ENCODE data around the gene EIF3L. TPM values are rescaled to one million over a fixed set of nuclear protein-coding genes. Genes with fewer than 3 reads are reported as not detected.

Gene EIF3L
- total RNA-seq, 3 donors from 2014 or later (not counting 1 experiment from before 2014, with no cell fraction given): 276 to 295 (median 291) TPM

DNA sequence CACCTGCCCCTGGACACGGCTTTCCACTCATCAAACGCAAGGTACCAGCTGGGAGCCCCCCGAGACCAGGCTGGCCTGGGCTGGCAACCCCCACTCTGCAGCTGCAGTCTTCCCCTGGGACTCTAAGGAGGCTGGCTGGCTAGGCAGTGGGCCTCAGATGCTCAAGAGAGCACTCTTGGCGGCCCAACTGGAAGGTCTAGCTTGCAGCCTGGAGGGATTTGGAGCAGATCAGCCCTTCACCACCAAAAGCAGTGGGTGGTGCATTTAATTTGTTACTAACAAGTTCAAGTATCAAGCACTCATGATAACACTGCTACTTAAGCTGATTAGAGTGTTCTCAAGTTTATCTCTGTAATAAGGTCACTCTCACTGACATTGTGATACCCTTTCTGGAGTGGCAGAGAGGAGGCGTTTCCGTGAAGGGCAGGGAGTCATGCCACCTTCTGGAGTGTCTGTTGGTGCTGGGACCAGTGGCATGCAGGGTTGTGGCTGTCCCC, 82.7 kb downstream of the EIF3L start:
- DNase-seq (no peak), ATAC-seq (no peak)
- H3K27ac ChIP-seq (ENCODE audit: low read length): no peak overlapping the region
- peaks cover 10% of the 10 kb centered on the region for H3K4me1 ChIP-seq (ENCODE audit: control insufficient read depth, insufficient read depth, low read length)
- H3K9me3 Mint-ChIP-seq: no peaks in the 10 kb centered on the region
- H3K9me3 ChIP-seq (ENCODE audit: control insufficient read depth, insufficient read depth, low read length): no peaks in the 10 kb centered on the region
- TF ChIP-seq, protein P1, sequence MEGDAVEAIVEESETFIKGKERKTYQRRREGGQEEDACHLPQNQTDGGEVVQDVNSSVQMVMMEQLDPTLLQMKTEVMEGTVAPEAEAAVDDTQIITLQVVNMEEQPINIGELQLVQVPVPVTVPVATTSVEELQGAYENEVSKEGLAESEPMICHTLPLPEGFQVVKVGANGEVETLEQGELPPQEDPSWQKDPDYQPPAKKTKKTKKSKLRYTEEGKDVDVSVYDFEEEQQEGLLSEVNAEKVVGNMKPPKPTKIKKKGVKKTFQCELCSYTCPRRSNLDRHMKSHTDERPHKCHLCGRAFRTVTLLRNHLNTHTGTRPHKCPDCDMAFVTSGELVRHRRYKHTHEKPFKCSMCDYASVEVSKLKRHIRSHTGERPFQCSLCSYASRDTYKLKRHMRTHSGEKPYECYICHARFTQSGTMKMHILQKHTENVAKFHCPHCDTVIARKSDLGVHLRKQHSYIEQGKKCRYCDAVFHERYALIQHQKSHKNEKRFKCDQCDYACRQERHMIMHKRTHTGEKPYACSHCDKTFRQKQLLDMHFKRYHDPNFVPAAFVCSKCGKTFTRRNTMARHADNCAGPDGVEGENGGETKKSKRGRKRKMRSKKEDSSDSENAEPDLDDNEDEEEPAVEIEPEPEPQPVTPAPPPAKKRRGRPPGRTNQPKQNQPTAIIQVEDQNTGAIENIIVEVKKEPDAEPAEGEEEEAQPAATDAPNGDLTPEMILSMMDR (IDR thresholded peaks at IDR 0.05): no peak
- no peaks in the 10 kb centered on the region for H3K27me3 ChIP-seq (ENCODE audit: control insufficient read depth, insufficient read depth, low read length)
- peaks cover 25% of the 10 kb centered on the region for H3K36me3 ChIP-seq (ENCODE audit: control insufficient read depth, insufficient read depth, low read length)
- H3K27ac Mint-ChIP-seq: no peak overlapping the region
- H3K36me3 Mint-ChIP-seq: no peaks in the 10 kb centered on the region
- no peaks in the 10 kb centered on the region for H3K27me3 Mint-ChIP-seq (ENCODE audit: low read depth in 2 of 2)
- WGBS (ENCODE audit: insufficient coverage): 87% methylated on average over 6 of the region's 6 CpGs
- no peak overlapping the region for H3K4me3 ChIP-seq (ENCODE audit: low read length)
- H3K4me3 Mint-ChIP-seq: no peak overlapping the region
- peaks cover 8 to 17% of the 10 kb centered on the region in 2 donors for H3K4me1 Mint-ChIP-seq
- intact Hi-C loops (cut with micrococcal nuclease): no loop called here

DNA sequence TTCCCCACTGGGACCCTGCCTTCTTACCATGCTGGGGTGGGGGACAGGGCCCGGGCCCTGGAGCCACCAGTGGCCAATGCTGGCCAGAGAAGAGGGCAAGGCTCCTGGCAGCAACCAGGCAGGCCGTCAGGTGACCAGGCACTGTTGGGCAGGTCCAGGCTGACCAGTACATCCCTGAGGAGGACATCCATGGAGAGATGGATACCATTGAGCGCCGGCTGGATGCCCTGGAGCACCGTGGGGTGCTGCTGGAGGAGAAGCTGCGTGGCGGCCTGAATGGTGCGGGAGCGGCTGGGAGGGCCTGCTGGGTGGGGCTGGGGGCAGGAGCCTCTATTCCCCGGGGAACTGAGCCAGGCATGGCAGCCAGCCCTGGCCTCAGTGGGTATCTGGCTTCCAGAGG, 83.2 kb downstream of the EIF3L start:
- ATAC-seq: no peak
- peaks cover 8 to 17% of the 10 kb centered on the region in 2 donors for H3K4me1 Mint-ChIP-seq
- DNase-seq: no peak
- H3K9me3 ChIP-seq (ENCODE audit: control insufficient read depth, insufficient read depth, low read length): no peaks in the 10 kb centered on the region
- WGBS (ENCODE audit: insufficient coverage): 93% methylated on average over 10 of the region's 10 CpGs
- H3K27me3 ChIP-seq (ENCODE audit: control insufficient read depth, insufficient read depth, low read length): no peaks in the 10 kb centered on the region
- H3K36me3 Mint-ChIP-seq: no peaks in the 10 kb centered on the region
- H3K27ac Mint-ChIP-seq: no peak overlapping the region
- H3K36me3 ChIP-seq (ENCODE audit: control insufficient read depth, insufficient read depth, low read length): peaks cover 23% of the 10 kb centered on the region
- H3K27ac ChIP-seq (ENCODE audit: low read length): no peak overlapping the region
- peaks cover 10% of the 10 kb centered on the region for H3K4me1 ChIP-seq (ENCODE audit: control insufficient read depth, insufficient read depth, low read length)
- no peaks in the 10 kb centered on the region for H3K9me3 Mint-ChIP-seq
- TF ChIP-seq, protein P1 (IDR thresholded peaks at IDR 0.05): no peak
- H3K27me3 Mint-ChIP-seq (ENCODE audit: low read depth in 2 of 2): no peaks in the 10 kb centered on the region
- H3K4me3 ChIP-seq (ENCODE audit: low read length): no peak overlapping the region
- no peak overlapping the region for H3K4me3 Mint-ChIP-seq
- intact Hi-C loops (cut with micrococcal nuclease): no loop called here

DNA sequence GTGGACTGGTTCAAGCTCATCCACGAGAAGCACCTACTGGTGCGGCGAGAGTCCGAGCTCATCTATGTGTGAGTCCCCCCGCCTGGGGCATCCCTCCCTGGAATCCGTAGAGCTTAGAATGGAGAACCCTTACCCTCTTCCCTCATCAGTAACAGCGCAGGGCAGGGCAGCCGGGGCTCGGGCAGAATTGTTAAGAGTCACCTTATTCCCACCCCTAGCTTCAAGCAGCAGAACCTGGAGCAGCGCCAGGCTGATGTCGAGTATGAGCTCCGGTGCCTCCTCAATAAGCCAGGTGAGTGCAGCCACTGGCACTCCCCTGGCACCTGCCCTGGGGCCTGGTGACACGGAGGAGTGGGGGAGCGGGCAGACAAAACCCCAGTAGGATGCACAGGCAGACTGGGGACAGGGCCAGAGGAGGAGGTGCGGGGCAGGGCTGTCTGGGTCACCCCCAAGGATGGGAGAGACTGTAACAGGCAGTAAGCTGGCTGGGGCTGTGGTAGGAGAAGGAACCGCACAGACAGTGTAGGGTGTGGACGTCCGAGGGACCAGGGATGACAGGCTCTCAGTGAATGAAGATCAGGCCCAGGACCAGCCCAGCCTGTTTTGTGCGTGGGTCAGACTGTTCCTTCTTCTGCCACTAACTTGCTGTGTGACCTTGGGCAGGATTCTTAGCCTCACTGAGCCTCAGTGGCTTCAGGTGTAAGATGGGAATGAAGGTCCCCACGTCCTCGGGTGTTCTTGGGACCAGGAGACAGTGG, 83.8 kb downstream of the EIF3L start:
- H3K36me3 ChIP-seq (ENCODE audit: control insufficient read depth, insufficient read depth, low read length): peaks cover 23% of the 10 kb centered on the region
- H3K4me1 ChIP-seq (ENCODE audit: control insufficient read depth, insufficient read depth, low read length): peaks cover 10% of the 10 kb centered on the region
- no peak overlapping the region for H3K27ac ChIP-seq (ENCODE audit: low read length)
- H3K27me3 ChIP-seq (ENCODE audit: control insufficient read depth, insufficient read depth, low read length): no peaks in the 10 kb centered on the region
- Mint-ChIP-seq H3K27me3 (ENCODE audit: low read depth in 2 of 2) (no peaks in the 10 kb centered on the region), H3K36me3 (no peaks in the 10 kb centered on the region), H3K9me3 (no peaks in the 10 kb centered on the region), H3K27ac (peak overlapping the region in 1 of 2 donors; percentile 51), H3K4me3 (no peak overlapping the region), H3K4me1 (peaks cover 8 to 17% of the 10 kb centered on the region in 2 donors)
- no peaks in the 10 kb centered on the region for H3K9me3 ChIP-seq (ENCODE audit: control insufficient read depth, insufficient read depth, low read length)
- WGBS (ENCODE audit: insufficient coverage): 94% methylated on average over 21 of the region's 21 CpGs
- TF ChIP-seq, protein P1 (IDR thresholded peaks at IDR 0.05): no peak
- ATAC-seq (no peak), DNase-seq (no peak)
- no peak overlapping the region for H3K4me3 ChIP-seq (ENCODE audit: low read length)
- intact Hi-C loops (cut with micrococcal nuclease): no loop called here
